ENCODE measurements around the gene SLC5A10. TPM values are rescaled to one million over a fixed set of nuclear protein-coding genes. Genes with fewer than 3 reads are reported as not detected.

The SLC5A10 gene
- total and polyA plus RNA-seq, 4 donors = 0.05 to 0.23 (median 0.15) TPM

- no peak for TF ChIP-seq RAD21 (IDR thresholded peaks at IDR 0.05)
- no peak for TF ChIP-seq ATF3 (IDR thresholded peaks at IDR 0.05)
- no peak for TF ChIP-seq ZBTB33 (IDR thresholded peaks at IDR 0.05)
- no peak for TF ChIP-seq HNF4A (conservative IDR thresholded peaks at IDR 0.05)
- no peak for TF ChIP-seq FOXA1 (IDR thresholded peaks at IDR 0.05)
- no peak for TF ChIP-seq REST (IDR thresholded peaks at IDR 0.05)
- TF ChIP-seq JUND (IDR thresholded peaks at IDR 0.05) = no peak
- TF ChIP-seq TAF1 (conservative IDR thresholded peaks at IDR 0.05) = no peak
- no peak for TF ChIP-seq RXRA (IDR thresholded peaks at IDR 0.05)
- TF ChIP-seq YY1 (IDR thresholded peaks at IDR 0.05) = no peak
- H3K36me3 ChIP-seq (ENCODE audit: control insufficient read depth in 4 of 4, insufficient read depth in 3 of 4, low read depth in 1 of 4, low read length in 3 of 4) = no peaks in the 10 kb centered on the region
- no peak overlapping the region for H3K9ac ChIP-seq (ENCODE audit: low read depth in 1 of 2, low read length in 2 of 2)
- H3K4me3 ChIP-seq (ENCODE audit: low read depth in 1 of 3, low read length in 3 of 3) = no peak overlapping the region
- peak overlapping the region in 1 of 2 donors; percentile 11 for H3K27ac ChIP-seq (ENCODE audit: low read depth in 1 of 2, low read length in 2 of 2)
- no peaks in the 10 kb centered on the region for H3K27me3 ChIP-seq (ENCODE audit: control insufficient read depth in 4 of 4, insufficient read depth in 4 of 4, low read length in 3 of 4)
- DNase-seq (ENCODE audit: low spot score) = no peak
- H3K4me1 ChIP-seq (ENCODE audit: control insufficient read depth in 4 of 4, insufficient read depth in 4 of 4, low read length in 3 of 4) = peaks cover 5 to 40% (median 34%) of the 10 kb centered on the region in 4 donors
- H3K9me3 ChIP-seq (ENCODE audit: control insufficient read depth in 4 of 4, low read length in 3 of 4) = no peaks in the 10 kb centered on the region
Observed at GRCh38 chr17:19006698-19007097, 54.7 kb downstream of the SLC5A10 start.

- Histone ChIP-seq H3K27ac (ENCODE audit: low read depth in 1 of 2, low read length in 2 of 2) (no peak overlapping the region), H3K4me1 (ENCODE audit: control insufficient read depth in 4 of 4, insufficient read depth in 4 of 4, low read length in 3 of 4) (peaks cover 4 to 16% (median 14%) of the 10 kb centered on the region in 4 donors), H3K27me3 (ENCODE audit: control insufficient read depth in 4 of 4, insufficient read depth in 4 of 4, low read length in 3 of 4) (no peaks in the 10 kb centered on the region), H3K9me3 (ENCODE audit: control insufficient read depth in 4 of 4, low read length in 3 of 4) (no peaks in the 10 kb centered on the region), H3K36me3 (ENCODE audit: control insufficient read depth in 4 of 4, insufficient read depth in 3 of 4, low read depth in 1 of 4, low read length in 3 of 4) (no peaks in the 10 kb centered on the region), H3K4me3 (ENCODE audit: low read depth in 1 of 3, low read length in 3 of 3) (no peak overlapping the region), H3K9ac (ENCODE audit: low read depth in 1 of 2, low read length in 2 of 2) (no peak overlapping the region)
- 97% methylated on average over 12 of the region's 12 CpGs for WGBS
- no peak for TF ChIP-seq SP1 (IDR thresholded peaks at IDR 0.05)
- TF ChIP-seq YY1 (IDR thresholded peaks at IDR 0.05) = no peak
- TF ChIP-seq JUND (IDR thresholded peaks at IDR 0.05) = no peak
- no peak for TF ChIP-seq ZBTB33 (IDR thresholded peaks at IDR 0.05)
- no peak for TF ChIP-seq REST (IDR thresholded peaks at IDR 0.05)
- no peak for TF ChIP-seq MAX (IDR thresholded peaks at IDR 0.05)
- TF ChIP-seq FOXA1 (IDR thresholded peaks at IDR 0.05) = no peak
- TF ChIP-seq CTCF (IDR thresholded peaks at IDR 0.05; ENCODE audit: low read depth, low read length, missing input control) = no peak
- TF ChIP-seq EGR1 (IDR thresholded peaks at IDR 0.05; ENCODE audit: low read depth in 2 of 2) = no peak
- no peak for TF ChIP-seq RXRA (IDR thresholded peaks at IDR 0.05)
- no peak for TF ChIP-seq HNF4A (conservative IDR thresholded peaks at IDR 0.05)
- TF ChIP-seq NR2F2 (IDR thresholded peaks at IDR 0.05) = no peak
- TF ChIP-seq ATF3 (IDR thresholded peaks at IDR 0.05) = no peak
- no peak for TF ChIP-seq RAD21 (IDR thresholded peaks at IDR 0.05)
- TF ChIP-seq TAF1 (conservative IDR thresholded peaks at IDR 0.05) = no peak
- DNase-seq (ENCODE audit: low spot score) = no peak
Observed at GRCh38 chr17:19009970-19010369, 58.0 kb downstream of the SLC5A10 start.

All from liver (tissue), 9 donors.